Effector CD4-positive, alpha-beta T cell (primary cell): ENCODE results near the gene SYNE1.
"Not testable (repeated sequence)": the region's sequence is repeated elsewhere in the genome, so short reads cannot be mapped to it uniquely, and the experiment has no call there.

Experiments
- DNase-seq: peaks from one replicate; pipeline ENCODE4 v3.0.0-alpha.2; 2020

SYNE1 gene

DNA sequence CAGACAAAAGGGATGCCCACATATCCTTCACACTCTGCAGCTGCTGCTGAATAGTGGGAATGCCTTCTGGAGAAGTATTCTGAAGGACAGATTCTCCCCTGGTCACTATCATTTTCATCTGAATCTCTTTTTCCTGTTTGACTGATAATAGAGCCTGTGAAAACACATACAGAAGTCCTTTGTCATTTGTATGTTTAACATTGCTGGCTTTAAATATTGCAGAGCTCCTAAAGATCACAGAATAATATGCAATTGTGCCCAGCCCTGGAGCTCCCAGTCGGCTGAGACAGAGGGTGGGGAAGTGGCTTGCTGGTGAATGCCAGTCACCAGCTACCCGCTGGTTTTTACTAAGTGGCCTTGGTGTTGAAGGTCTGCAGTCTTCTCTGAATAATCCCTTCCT, 272.3 kb downstream of the SYNE1 start:
- DNase-seq, result no peak

- DNase-seq, result no peak
Observed at GRCh38 chr6:152360034-152360433, 277.1 kb downstream of the SYNE1 start.

GRCh38 chr6:152356662-152357061, 280.5 kb downstream of the SYNE1 start:
- DNase-seq, result no peak

GRCh38 chr6:152356016-152356415, 281.1 kb downstream of the SYNE1 start:
- DNase-seq, result no peak

GRCh38 chr6:152355166-152355565, 282.0 kb downstream of the SYNE1 start:
- no peak for DNase-seq

- DNase-seq, result no peak
Observed at GRCh38 chr6:152353440-152353839, 283.7 kb downstream of the SYNE1 start.

DNA sequence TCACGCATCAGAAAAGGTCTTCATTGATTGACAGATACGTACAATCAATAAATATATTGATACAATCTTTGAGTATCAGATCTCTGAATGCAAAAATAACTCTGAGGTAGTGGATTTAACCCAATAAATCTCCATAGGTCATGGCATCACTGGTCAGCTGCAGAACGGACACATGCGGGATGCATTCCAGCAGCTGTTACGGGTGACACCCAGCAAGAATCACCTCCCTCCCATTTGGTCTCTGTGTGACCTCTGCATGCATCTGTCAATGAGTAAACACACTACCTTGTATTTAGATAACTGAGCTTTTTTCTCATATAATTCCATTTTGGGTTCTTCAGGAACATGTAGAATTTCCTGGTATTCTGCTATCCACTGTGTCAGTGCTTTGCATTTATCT, 285.4 kb downstream of the SYNE1 start:
- no peak for DNase-seq

GRCh38 chr6:152351110-152351509, 286.1 kb downstream of the SYNE1 start:
- no peak for DNase-seq

- DNase-seq, result no peak
Observed at GRCh38 chr6:152348116-152348515, 289.0 kb downstream of the SYNE1 start.

DNA sequence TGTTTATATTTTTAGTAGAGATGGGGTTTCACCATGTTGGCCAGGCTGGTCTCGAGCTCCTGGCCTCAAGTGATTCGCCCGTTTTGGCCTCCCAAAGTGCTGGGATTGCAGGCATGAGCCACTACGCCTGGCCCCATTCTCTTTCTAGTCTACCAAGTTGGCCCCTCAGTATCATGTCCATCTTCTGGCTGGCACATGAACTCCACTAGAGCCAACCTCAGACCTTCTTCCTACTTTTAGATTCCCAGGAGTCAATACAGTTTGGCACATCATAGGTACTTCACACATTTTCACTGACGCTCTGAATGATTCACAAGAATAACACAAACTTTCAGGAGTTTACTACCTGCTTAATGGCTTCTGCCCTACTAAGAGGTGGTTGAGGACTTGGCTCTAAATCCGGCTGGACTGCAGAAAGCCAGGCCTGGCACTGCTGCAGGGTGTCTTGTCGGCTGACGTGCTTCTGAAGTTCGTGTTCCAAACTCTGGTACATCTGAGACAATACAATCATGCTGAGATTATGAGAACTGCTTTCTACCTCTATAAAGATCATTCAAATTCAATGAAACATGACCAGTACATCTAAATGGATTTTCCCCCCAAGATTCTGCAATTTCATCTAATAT, 293.3 kb downstream of the SYNE1 start:
- DNase-seq, result no peak

DNA sequence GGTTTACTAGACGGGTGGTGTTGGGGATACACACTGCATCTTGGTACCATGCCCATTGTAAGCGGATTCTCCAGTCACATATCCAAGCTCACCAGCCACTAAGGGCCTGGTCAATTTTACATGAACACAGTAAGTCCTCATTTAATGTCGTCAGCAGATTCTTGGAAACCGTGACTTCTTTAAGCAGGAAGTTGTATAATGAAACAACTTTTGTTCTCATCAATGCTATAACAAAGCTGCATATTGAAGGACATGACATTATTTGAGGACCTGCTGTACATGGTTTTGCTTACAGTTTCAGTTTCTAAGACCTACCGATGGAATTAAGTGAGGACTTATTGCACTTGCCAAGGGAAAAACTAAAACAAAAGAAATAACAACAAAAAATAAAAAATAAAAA, 295.6 kb downstream of the SYNE1 start:
- no peak for DNase-seq

DNA sequence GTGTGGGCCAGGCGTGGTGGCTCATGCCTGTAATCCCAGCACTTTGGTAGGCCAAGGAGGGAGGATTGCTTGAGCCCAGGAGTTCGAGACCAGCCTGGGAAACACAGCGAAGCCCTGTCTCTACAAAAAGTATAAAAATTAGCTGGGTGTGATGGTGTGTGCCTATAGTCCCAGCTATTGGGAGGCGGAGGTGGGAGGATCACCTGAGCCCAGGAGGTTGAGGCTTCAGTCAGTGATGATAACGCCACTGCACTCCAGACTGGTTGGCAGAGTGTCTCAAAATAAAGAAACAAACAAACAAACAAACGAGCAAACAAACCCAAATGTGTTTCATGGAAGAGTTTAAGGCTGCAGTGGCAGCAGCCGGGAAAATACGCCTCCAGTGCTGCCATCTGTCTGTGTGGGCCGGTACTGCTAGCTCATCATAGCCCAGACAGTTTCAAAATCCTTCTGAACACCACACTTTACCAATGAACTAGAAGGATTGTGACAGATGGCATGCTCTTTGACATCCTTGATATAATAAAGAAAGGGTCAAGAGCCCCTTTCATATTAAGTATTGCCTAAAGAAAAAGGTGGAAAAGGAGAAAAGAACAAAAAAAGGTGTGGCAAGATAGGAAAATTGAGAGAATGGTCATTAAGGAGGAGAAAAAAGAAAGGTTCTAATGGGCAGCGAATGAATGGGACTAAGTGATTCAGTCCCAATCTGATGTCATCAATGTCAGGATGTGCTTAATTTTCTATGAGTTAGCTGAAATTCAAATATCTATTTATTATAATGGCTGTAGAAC, 298.6 kb downstream of the SYNE1 start:
- DNase-seq, result peak; percentile 43

GRCh38 chr6:152334555-152334954, 302.6 kb downstream of the SYNE1 start:
- no peak for DNase-seq

DNA sequence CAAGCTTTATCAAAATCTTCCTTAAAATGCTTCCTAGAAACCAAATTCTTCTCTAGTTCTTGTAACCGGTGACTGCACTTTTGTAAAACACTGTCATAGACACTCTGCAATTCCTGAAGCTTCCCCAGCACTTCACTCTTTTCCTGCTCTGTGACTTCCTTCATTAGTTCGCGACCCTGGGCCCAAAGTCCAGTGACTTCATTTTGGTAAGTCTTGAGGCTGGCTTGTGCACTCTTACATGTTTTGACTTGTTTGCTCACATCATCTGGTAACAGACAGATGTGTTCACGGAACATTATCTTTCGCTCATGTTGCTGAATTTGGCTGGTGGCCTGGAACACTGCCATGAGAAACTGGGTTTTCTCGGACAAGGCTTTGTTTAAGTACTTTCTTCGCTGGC, 306.2 kb downstream of the SYNE1 start:
- no peak for DNase-seq

DNA sequence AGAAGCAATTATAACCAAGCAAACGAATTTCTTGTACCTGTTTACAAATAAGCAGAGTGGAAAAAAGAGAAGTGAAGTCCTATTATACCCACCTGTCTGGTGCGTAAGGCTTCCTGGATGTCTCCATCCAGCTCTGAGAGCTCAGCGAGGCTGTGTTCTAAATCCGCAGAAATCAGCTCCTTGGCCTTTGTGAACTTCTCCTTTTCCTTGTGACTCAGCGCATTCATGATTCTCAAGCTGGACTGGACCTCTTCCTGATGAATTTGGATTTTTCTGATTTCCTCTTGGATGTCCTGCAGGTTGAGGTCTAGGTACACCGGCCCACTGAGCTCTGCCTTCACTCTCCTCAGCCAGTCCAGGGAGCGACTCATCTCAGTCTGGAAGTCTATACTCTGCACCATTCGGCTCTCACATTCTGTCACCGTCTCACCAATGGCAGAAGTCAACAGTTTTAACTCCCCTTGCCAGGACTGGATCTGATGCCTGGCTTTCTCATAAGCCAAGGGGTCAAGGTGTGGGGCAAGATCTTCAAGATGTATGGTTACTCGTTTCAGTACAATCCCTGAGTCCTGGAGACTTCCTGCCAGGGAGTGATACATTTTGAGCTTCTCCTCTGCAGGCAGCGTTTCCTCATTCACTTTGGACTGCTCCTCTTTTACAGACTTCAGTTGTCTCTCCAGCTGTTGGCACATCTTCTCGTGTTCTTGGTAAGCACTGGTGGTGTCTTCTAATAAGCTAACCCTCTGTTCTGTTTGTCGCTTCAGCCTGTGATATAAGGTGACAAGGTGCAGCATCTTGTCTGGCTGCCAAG, 307.3 kb downstream of the SYNE1 start:
- no peak for DNase-seq

GRCh38 chr6:152328200-152328599, 309.0 kb downstream of the SYNE1 start:
- not testable (repeated sequence) for DNase-seq

- no peak for DNase-seq
Observed at GRCh38 chr6:152323376-152323775, 313.8 kb downstream of the SYNE1 start.

DNA sequence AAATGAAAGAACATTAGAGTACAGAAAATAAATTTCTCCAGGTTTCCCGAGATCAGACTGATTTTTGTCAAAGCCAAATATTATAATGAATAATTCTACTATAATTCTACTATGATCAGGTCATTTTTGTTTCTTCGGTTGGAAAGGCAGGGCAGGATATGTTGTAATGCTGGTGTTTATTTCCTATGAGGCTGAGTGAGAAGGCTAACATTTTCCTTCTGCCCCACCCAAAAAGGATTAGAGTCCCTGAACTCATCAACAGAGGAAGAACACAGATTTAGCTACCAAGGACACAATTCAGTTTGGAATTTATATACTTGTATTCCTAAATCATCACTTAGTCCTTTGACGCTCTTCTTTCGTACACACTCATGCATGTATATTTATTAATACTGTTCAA, 318.9 kb downstream of the SYNE1 start:
- DNase-seq, result no peak

- DNase-seq, result no peak
Observed at GRCh38 chr6:152316024-152316423, 321.1 kb downstream of the SYNE1 start.

DNA sequence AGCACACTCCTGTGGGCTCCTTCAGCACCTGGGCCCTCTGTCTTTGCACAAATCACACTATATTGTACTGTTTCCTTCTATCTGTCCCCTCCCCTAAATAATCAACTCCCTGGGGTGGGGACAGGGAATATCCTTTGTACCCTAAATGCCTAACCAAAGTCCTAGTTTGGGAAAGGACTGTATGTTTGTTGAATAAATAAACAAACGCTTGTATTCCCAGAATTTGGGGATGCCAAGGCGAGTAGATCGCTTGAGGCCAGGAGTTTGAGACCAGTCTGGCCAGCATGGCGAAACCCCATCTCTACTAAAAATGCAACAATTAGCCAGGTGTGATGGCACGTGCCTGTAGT, 322.7 kb downstream of the SYNE1 start:
- no peak for DNase-seq

GRCh38 chr6:152313542-152314482, 323.4 kb downstream of the SYNE1 start:
- no peak for DNase-seq

DNA sequence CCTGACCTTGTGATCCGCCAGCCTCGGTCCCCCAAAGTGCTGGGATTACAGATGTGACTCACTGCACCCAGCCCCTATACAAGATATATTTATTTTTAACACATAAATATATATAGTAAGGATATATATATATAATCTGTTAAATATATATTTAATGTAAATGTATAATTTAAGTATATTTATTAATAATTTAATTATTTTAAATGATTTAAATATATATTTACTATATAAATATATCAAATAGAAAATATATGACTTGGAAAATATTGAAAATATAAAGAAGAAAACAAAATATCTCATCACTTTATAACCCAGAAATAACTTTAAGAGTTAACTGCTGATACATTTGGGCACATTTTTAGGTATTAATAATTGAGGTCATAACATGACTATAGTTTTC, 324.7 kb downstream of the SYNE1 start:
- DNase-seq, result no peak
